Heart left ventricle (tissue), 16 donors: ENCODE measurements around the gene EML5. TPM values are rescaled to one million over a fixed set of nuclear protein-coding genes. Genes with fewer than 3 reads are reported as not detected.

Experiments used
- ATAC-seq, 4 donors: fragments of 200-7000 bp; cut with Tn5 transposase; one replicate each; pipeline ENCODE4 v1.9.1; 2020 to 2022; ENCODE audit warnings: moderate library complexity in 4 of 4, mild to moderate bottlenecking in 3 of 4, moderate number of reproducible peaks in 1 of 4
- DNase-seq, 5 donors: peaks; one replicate each; pipeline ENCODE4 v3.0.0-alpha.2; 2020
- H3K27ac ChIP-seq, 12 donors: fragments of 200-600 bp; sonication (generic) in 4 of 12; one replicate each; pipeline versions ENCODE4 v1.5.0 to v1.8.0; 2016 to 2022; ENCODE audit warnings: mild to moderate bottlenecking in 2 of 12
- H3K27me3 ChIP-seq, 9 donors: fragments of 200-600 bp; sonication (generic) in 2 of 9; one replicate each; pipeline versions ENCODE4 v1.5.1 to v1.8.0; 2016 to 2022; ENCODE audit warnings: mild to moderate bottlenecking in 3 of 9
- H3K36me3 ChIP-seq, 9 donors: fragments of 200-600 bp; sonication (generic) in 2 of 9; one replicate each; pipeline versions ENCODE4 v1.5.0 to v1.8.0; 2018 to 2022; ENCODE audit warnings: mild to moderate bottlenecking in 2 of 9
- H3K4me1 ChIP-seq, 12 donors: fragments of 200-600 bp; sonication (generic) in 4 of 12; one replicate each; pipeline versions ENCODE4 v1.5.0 to v1.8.0; 2016 to 2022; ENCODE audit warnings: mild to moderate bottlenecking in 3 of 12
- H3K4me3 ChIP-seq, 12 donors: fragments of 200-600 bp; sonication (generic) in 4 of 12; one replicate each; pipeline versions ENCODE4 v1.5.0 to v1.8.0; 2017 to 2022; ENCODE audit warnings: mild to moderate bottlenecking in 9 of 12, moderate library complexity in 4 of 12
- H3K9me3 ChIP-seq, 12 donors: fragments of 200-600 bp; sonication (generic) in 4 of 12; one replicate each; pipeline versions ENCODE4 v1.5.0 to v1.8.0; 2016 to 2022; ENCODE audit warnings: mild to moderate bottlenecking in 1 of 12
- CTCF ChIP-seq, 12 donors: fragments of 200-600 bp; sonication (generic) in 4 of 12; IDR thresholded peaks; one replicate each; pipeline versions ENCODE4 v1.5.0 to v1.8.0; 2018 to 2022; ENCODE audit warnings: antibody characterized with exemption in 12 of 12, mild to moderate bottlenecking in 5 of 12
- POLR2A ChIP-seq, 2 donors: fragments of 450-650 bp; IDR thresholded peaks; one replicate each; pipeline ENCODE4 v1.6.1; 2017; ENCODE audit warnings: antibody characterized with exemption in 2 of 2, mild to moderate bottlenecking in 2 of 2, moderate library complexity in 2 of 2
- WGBS, 4 donors: extraction: QIAGEN DNeasy Blood & Tissue Kit in 2 of 4; methylation state at CpG; one replicate each; pipeline versions ENCODE4 v1.1.5 to v1.1.7; 2013 to 2018; 5-methylcytosine and 5-hydroxymethylcytosine counted together
- intact Hi-C, 10 donors: fragments of 100-400 bp; cut with DNase I; formaldehyde crosslinking; loops; one replicate each; pipeline versions ENCODE4 v1.11.1 to v1.14.2; 2022
- polyA plus RNA-seq, 2 donors: library from polyadenylated mRNA; stranded (reverse); fragments of 200-250 nt; gene quantifications; one replicate each; pipeline ENCODE4 v1.2.3, GENCODE V29; 2013
- total RNA-seq, 9 donors: library from RNA; depleted of rRNA in 2 of 9; stranded (reverse); fragments of >200 nt in 2 of 9; fragmentation: NEBNext Ultra II Directional in 3 of 9; extraction: Animal tissue kit (Norgen Biotek cat#: 25700) in 3 of 9; gene quantifications; one replicate each; pipeline versions ENCODE4 v1.1.0 to v1.2.4, GENCODE V29; 2016 to 2023
- donor health status: ischemic (EF 13 %, LVEDD 7.1; RV severe dilation, severe dysfunction).
- donor health status: healthy with polysubstance abuse.
- donor health status: DM: no; HTN: yes; CAD: no.
- donor health status: DM: no; HTN: no; CAD: no.
- donor health status: ischemic (EF 25% LVEDD 6.9; RV normal size, moderate dysfunction).
- donor health status: ischemic (EF 25% LVEDD 5.7; RV mildly dilated, moderate dysfunction).
- donor health status: healthy.
- donor health status: DM: yes; HTN: yes; CAD: no.
- donor health status: ischemic (EF 35%, LVEDD 5.7; RV mildly dilated, moderate dysfunction).
- donor health status: nonischemic (EF 11% LVEDD 7.7; RV severe dilation, severe dysfunction).
- donor health status: DM: yes; HTN: yes; CAD: no.
- donor health status: PGD.
- donor health status: ischemic (EF 29% LVEDD 5.4; RV normal size, mild dysfunction).
- donor health status: nonischemic (EF 23%, LVEDD 6.1; RV moderate dilation, normal function).

The EML5 gene
- total and polyA plus RNA-seq, 11 donors = 0.08 to 0.71 (median 0.21) TPM

DNA sequence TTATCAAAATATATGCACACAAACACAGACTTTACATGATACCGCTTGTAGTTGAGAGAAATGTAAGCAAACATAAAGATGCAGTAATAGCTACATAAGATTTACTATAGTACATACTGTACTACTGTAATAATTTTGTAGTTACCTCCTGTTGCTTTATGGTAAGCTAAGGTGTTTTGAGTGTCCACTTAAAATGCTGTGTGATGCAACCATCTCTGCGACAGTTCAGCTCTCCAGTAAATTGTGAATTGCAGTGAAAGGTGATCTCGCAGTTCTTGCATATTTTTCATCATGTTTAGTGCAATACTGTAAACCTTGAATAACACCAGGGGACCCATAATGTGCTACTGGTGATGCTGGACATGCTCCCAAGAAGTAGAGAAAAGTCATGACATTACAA, 208.3 kb downstream of the EML5 start:
- Histone ChIP-seq H3K27ac (no peak overlapping the region), H3K9me3 (no peaks in the 10 kb centered on the region), H3K27me3 (no peaks in the 10 kb centered on the region), H3K4me3 (no peak overlapping the region), H3K4me1 (no peaks in the 10 kb centered on the region), H3K36me3 (peaks cover 5 to 100% (median 97%) of the 10 kb centered on the region in 9 donors)
- WGBS, 4 donors = 94 to 98% (median 97%) methylated on average over 3 of the region's 3 CpGs
- ATAC-seq (no peak), DNase-seq (no peak)
- intact Hi-C loops = no loop called here
- TF ChIP-seq POLR2A (IDR thresholded peaks at IDR 0.05) = no peak

- DNase-seq (no peak), ATAC-seq (no peak)
- intact Hi-C loops = no loop called here
- 93 to 97% (median 96%) methylated on average over 5 of the region's 5 CpGs for WGBS, 4 donors
- Histone ChIP-seq H3K9me3 (no peaks in the 10 kb centered on the region), H3K27me3 (no peaks in the 10 kb centered on the region), H3K27ac (no peak overlapping the region), H3K36me3 (peaks cover 0 to 100% (median 99%) of the 10 kb centered on the region in 9 donors), H3K4me1 (no peaks in the 10 kb centered on the region), H3K4me3 (no peak overlapping the region)
- TF ChIP-seq POLR2A (IDR thresholded peaks at IDR 0.05) (no peak), CTCF (IDR thresholded peaks at IDR 0.05) (no peak)
Observed at GRCh38 chr14:88576222-88576621, 216.5 kb downstream of the EML5 start.

GRCh38 chr14:88572117-88572516, 220.6 kb downstream of the EML5 start:
- 93 to 97% (median 96%) methylated on average over 4 of the region's 4 CpGs for WGBS, 4 donors
- Histone ChIP-seq H3K27ac (no peak overlapping the region), H3K9me3 (no peaks in the 10 kb centered on the region), H3K4me1 (no peaks in the 10 kb centered on the region), H3K4me3 (no peak overlapping the region), H3K36me3 (peaks cover 0 to 99% (median 95%) of the 10 kb centered on the region in 9 donors), H3K27me3 (no peaks in the 10 kb centered on the region)
- ATAC-seq (no peak), DNase-seq (no peak)
- intact Hi-C loops = no loop called here
- TF ChIP-seq POLR2A (IDR thresholded peaks at IDR 0.05) (no peak), CTCF (IDR thresholded peaks at IDR 0.05) (no peak)

- peaks cover 0 to 68% (median 55%) of the 10 kb centered on the region in 9 donors for H3K36me3 ChIP-seq
- TF ChIP-seq POLR2A (IDR thresholded peaks at IDR 0.05) (no peak), CTCF (IDR thresholded peaks at IDR 0.05) (no peak)
- no peak overlapping the region for H3K27ac ChIP-seq
- H3K4me1 ChIP-seq = peaks cover 0 to 21% (median 15%) of the 10 kb centered on the region in 12 donors
- no peaks in the 10 kb centered on the region for H3K27me3 ChIP-seq
- ATAC-seq = no peak
- 61 to 80% (median 76%) methylated on average over 3 of the region's 3 CpGs for WGBS, 4 donors
- H3K9me3 ChIP-seq = no peaks in the 10 kb centered on the region
- H3K4me3 ChIP-seq = no peak overlapping the region
- DNase-seq = no peak
- intact Hi-C loops = no loop called here
Observed at GRCh38 chr14:88568196-88568595, 224.6 kb downstream of the EML5 start.

DNA sequence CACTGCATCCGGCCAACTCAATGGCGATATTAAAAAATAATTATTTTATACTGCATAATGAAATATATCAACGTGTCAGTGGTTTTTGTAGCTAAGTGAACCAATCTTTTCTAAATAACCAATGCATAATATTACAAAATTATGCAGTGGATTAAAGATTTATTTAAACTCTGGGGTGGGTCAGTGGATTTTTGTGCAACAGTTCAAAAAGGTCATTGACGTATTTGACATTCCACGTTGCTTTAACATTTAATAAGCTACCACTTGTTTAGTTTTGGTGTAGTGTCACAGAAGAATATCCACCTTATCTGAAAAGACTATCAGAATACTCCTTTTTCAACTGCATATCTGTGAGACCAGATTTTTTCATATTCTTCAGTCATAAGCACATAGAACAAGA, 227.3 kb downstream of the EML5 start:
- peaks cover 0 to 26% (median 18%) of the 10 kb centered on the region in 12 donors for H3K4me1 ChIP-seq

More for the DNA sequence above, 227.3 kb downstream of the EML5 start:
- Histone ChIP-seq H3K9me3 (no peaks in the 10 kb centered on the region), H3K27ac (no peak overlapping the region), H3K27me3 (peaks cover 0 to 2% (median 0%) of the 10 kb centered on the region in 9 donors), H3K36me3 (peaks cover 0 to 40% (median 28%) of the 10 kb centered on the region in 9 donors), H3K4me3 (no peak overlapping the region)
- 91 to 94% (median 91%) methylated on average over 5 of the region's 5 CpGs for WGBS, 4 donors
- no peak for ATAC-seq
- no peak for DNase-seq
- intact Hi-C loops = no loop called here
- no peak for TF ChIP-seq CTCF (IDR thresholded peaks at IDR 0.05)
- TF ChIP-seq POLR2A (IDR thresholded peaks at IDR 0.05) = no peak
